Cardiac fibroblast (primary cell): Measurements from ENCODE around the gene PCDHGA7.
"Not testable (repeated sequence)": the region's sequence is repeated elsewhere in the genome, so short reads cannot be mapped to it uniquely, and the experiment has no call there.

ENCODE experiments used
- DNase-seq, 2 donors: peaks; one replicate each; pipeline versions ENCODE4 v3.0.0 to v3.0.0-alpha.2; 2010; ENCODE audit warnings: low read depth in 2 of 2
- H3K4me3 ChIP-seq, 2 donors: replicated peaks in 1 of 2; 1 replicate in 1 of 2; 2 replicates in 1 of 2; pipeline ENCODE4 v1.5.1; 2011; ENCODE audit warnings: low read depth in 2 of 2, low read length in 2 of 2, mild to moderate bottlenecking in 2 of 2, moderate library complexity in 1 of 2
- TF ChIP-seq, protein P1 (sequence below): IDR thresholded peaks from one replicate; pipeline ENCODE4 v1.5.1; 2011; ENCODE audit warnings: low read depth, mild to moderate bottlenecking, low read length, inconsistent platforms

The PCDHGA7 gene

DNA sequence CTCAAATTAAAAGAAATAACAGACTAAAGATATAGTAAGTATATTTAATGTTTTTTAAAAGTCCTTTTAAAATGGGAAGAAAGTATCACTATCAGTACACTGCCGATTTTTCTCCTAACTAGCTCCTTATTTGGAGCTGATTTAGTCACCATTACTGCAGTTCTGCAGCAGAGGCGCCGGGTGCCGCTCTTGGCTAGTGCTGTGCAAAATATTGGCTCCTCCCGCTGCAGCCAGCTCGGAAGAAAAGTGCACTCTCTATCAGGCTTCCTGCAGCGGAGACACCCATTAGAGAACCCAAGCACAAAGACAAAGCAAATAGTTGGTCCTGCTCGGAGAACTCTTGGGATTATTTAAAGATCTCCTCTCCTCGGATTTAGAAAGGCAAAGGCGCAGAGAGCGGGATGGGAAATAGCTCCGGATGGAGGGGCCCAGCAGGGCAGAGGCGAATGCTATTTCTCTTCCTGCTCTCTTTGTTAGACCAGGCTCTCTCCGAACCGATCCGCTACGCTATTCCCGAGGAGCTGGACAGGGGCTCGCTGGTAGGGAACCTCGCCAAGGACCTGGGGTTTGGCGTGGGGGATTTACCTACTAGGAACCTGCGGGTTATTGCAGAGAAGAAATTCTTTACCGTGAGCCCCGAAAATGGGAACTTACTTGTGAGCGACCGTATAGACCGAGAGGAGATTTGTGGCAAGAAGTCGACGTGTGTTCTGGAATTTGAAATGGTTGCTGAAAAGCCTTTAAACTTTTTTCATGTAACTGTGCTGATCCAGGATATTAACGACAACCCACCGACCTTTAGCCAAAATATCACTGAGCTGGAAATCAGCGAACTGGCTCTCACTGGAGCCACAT is 12.3 kb upstream of the PCDHGA7 start, which contains the start of gene PCDHGB3:
Gene PCDHGB3, plus strand, starts transcription at position 249 of the 855 bp plus-strand sequence. Its CDS starts 153 bp downstream, at position 402.
- DNase-seq: peak; percentile 66 to 73
- TF ChIP-seq, protein P1, sequence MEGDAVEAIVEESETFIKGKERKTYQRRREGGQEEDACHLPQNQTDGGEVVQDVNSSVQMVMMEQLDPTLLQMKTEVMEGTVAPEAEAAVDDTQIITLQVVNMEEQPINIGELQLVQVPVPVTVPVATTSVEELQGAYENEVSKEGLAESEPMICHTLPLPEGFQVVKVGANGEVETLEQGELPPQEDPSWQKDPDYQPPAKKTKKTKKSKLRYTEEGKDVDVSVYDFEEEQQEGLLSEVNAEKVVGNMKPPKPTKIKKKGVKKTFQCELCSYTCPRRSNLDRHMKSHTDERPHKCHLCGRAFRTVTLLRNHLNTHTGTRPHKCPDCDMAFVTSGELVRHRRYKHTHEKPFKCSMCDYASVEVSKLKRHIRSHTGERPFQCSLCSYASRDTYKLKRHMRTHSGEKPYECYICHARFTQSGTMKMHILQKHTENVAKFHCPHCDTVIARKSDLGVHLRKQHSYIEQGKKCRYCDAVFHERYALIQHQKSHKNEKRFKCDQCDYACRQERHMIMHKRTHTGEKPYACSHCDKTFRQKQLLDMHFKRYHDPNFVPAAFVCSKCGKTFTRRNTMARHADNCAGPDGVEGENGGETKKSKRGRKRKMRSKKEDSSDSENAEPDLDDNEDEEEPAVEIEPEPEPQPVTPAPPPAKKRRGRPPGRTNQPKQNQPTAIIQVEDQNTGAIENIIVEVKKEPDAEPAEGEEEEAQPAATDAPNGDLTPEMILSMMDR: peak; percentile 52
- H3K4me3 ChIP-seq: peak within 1 kb of the TSS; percentile 30 to 38

DNA sequence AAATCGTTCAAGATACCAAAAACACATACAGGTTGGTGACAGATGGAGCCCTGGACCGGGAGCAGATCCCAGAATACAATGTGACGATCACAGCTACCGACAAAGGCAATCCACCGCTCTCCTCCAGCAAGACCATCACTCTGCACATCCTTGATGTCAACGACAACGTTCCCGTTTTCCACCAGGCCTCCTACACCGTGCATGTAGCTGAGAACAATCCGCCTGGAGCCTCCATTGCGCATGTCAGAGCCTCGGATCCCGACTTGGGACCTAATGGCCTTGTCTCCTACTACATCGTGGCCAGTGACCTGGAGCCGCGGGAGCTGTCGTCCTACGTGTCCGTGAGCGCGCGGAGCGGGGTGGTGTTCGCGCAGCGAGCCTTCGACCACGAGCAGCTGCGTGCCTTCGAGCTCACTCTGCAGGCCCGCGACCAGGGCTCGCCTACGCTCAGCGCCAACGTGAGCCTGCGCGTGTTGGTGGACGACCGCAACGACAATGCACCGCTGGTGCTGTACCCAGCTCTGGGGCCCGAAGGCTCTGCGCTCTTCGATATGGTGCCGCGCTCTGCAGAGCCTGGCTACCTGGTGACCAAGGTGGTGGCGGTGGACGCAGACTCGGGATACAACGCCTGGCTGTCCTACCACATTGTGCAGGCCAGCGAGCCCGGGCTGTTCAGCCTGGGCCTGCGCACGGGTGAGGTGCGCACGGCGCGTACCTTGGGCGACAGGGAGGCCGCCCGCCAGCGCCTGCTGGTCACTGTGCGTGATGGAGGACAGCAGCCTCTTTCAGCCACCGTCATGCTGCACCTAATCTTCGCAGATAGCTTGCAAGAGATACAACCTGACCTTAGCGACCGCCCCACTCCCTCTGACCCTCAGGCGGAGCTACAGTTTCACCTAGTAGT is 10.7 kb upstream of the PCDHGA7 start:
- H3K4me3 ChIP-seq: no peak overlapping the region
- no peak for DNase-seq
- TF ChIP-seq, protein P1: no peak

DNA sequence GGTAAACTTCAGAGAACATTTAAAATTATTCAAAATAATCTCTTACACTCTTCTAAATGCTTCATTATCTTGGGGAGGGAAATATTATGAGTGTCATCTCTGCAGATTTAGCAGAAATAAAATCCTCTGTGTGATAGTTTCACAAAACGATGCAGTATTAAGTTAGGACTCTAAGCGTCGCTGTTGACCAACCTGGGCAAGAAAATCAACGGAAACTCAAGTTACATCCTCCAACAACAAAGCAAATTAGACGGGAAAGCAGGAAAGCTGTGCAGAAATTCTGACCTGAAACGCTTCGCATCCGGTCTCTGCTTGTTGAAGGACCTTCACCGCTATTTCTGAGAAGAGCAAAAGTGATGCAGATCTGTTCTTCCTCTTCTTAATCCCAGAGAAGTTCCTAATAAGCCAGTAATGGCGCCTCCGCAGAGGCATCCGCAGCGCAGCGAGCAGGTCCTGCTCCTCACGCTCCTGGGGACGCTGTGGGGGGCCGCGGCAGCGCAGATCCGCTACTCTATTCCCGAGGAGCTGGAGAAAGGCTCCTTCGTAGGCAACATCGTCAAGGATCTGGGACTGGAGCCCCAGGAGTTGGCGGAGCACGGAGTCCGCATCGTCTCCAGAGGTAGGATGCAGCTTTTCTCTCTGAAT is 8.7 kb upstream of the PCDHGA7 start, which contains the start of gene PCDHGA6:
Gene PCDHGA6, plus strand, starts transcription at position 219 of the 645 bp plus-strand sequence. Its CDS starts 193 bp downstream, at position 412.
- peak; percentile 40 to 66 for DNase-seq
- H3K4me3 ChIP-seq: peak within 1 kb of the TSS; percentile 40 to 48
- TF ChIP-seq, protein P1: peak; percentile 70

DNA sequence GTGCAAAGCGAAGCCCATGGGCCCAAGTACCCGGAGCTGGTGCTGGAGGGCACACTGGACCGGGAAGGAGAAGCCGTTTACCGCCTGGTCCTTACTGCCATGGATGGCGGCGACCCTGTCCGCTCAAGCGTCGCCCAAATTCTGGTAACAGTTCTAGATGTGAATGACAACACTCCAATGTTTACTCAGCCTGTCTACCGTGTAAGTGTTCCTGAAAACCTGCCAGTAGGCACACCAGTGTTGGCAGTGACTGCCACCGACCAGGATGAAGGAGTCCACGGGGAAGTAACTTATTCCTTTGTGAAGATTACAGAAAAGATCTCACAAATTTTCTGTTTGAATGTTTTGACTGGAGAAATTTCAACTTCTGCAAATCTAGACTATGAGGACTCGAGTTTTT is 7.9 kb upstream of the PCDHGA7 start:
- TF ChIP-seq, protein P1: no peak
- no peak for DNase-seq
- no peak overlapping the region for H3K4me3 ChIP-seq

DNA sequence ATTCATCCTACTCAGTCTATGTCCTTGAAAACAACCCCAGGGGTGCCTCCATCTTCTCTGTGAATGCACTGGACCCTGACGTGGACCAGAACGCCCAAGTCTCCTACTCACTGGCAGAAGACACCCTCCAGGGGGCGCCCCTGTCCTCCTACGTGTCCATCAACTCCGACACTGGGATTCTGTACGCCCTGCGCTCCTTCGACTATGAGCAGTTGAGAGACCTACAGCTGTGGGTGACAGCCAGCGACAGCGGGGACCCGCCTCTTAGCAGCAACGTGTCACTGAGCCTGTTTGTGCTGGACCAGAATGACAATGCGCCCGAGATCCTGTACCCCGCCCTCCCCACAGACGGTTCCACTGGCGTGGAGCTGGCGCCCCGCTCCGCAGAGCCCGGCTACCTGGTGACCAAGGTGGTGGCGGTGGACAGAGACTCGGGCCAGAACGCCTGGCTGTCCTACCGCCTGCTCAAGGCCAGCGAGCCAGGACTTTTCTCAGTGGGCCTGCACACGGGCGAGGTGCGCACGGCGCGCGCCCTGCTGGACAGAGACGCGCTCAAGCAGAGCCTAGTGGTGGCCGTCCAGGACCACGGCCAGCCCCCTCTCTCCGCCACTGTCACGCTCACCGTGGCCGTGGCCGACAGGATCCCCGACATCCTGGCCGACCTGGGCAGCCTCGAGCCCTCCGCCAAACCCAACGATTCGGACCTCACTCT is 6.9 kb upstream of the PCDHGA7 start:
- TF ChIP-seq, protein P1: peak; percentile 9
- H3K4me3 ChIP-seq, DNase-seq: not testable (repeated sequence)

DNA sequence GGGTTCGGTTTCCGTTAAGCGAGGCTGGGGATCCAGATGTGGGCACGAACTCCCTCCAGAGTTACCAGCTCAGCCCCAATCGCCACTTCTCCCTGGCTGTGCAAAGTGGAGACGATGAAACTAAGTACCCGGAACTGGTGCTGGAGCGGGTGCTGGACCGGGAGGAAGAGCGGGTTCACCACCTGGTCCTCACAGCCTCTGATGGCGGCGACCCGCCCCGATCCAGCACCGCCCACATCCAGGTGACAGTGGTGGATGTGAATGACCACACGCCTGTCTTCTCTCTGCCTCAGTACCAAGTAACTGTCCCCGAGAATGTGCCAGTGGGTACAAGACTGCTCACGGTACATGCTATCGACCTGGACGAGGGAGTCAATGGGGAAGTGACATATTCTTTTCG is 803 bp downstream of the PCDHGA7 start:
- TF ChIP-seq, protein P1: no peak
- H3K4me3 ChIP-seq: peak overlapping the region; percentile 47 to 62
- no peak for DNase-seq
